Middle frontal gyrus (tissue), 1 donor: Measurements from ENCODE around the gene GBP5.
"Not testable (repeated sequence)": the region's sequence is repeated elsewhere in the genome, so short reads cannot be mapped to it uniquely, and the experiment has no call there.

ENCODE experiments used
- DNase-seq: peaks from one replicate; pipeline ENCODE4 v3.0.0-alpha.2; 2015; ENCODE audit warnings: low spot score; ENCODE audit errors: extremely low spot score

Gene GBP5

GRCh38 chr1:89280766-89281165 lies 8.1 kb upstream of the GBP5 start:
- no peak for DNase-seq

- DNase-seq = no peak
These were observed 6.4 kb upstream of the GBP5 start for GRCh38 chr1:89279011-89279466.

DNA sequence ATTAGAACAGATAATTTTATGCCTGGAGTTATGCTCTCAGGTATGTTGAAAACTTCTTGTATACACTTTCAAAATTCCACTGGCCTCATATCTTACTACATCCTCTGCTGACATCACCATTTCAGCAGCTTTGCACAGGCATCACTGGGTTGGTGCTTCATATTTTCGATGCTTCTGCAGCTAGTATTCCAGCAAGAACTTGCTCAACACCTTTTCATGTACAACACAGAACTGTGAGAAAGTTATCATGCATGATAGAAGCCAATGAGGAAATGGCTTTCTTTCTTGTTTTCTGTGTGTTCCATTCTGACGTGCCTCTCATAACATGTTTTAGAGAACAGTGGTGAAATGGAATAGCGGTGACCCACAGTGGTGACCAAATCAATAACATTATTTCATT lies 5.1 kb upstream of the GBP5 start:
- no peak for DNase-seq

- no peak for DNase-seq
These were observed 4.0 kb upstream of the GBP5 start for GRCh38 chr1:89276690-89277089.

DNA sequence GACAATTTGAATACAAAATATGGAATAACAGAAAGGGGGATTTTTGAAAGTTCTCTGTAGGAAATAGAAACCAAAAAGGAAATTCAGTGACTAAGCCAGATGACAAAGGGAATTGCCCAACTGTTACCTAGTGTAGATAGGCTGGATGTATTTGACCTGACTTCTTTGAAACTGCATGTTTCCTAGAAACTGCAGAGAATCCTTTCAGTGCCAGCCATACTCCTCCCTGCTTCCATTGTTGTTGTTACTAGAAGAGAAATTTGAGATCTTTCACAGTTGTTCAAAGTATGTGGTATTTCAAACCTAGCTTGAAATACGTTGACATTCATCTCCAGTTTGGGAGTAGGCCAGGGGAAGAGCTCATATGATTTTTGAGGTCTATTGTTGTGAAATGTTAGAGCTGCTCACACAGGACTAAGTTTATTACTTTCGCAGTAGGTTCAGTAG lies 1.8 kb upstream of the GBP5 start:
- no peak for DNase-seq

DNA sequence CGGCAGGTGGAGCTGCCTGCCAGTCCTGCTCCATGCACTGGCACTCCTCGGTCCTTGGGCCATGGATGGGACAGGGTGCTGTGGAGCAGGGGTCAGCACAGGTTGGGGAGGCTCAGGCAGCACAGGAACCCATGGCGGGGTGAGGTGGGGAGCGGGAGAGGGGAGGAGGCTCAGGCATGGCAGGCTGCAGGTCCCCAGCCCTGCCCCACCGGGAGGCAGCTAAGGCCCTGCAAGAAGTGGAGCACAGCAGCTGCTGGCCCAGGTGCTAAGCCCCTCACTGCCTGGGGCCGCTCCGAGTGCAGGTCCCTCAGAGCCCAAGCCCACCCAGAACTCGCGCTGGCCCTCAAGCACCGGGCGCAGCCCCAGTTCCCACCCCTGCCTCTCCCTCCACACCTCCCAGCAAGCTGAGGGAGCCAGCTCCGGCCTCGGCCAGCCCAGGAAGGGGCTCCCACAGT lies 691 bp upstream of the GBP5 start:
- DNase-seq = no peak

DNA sequence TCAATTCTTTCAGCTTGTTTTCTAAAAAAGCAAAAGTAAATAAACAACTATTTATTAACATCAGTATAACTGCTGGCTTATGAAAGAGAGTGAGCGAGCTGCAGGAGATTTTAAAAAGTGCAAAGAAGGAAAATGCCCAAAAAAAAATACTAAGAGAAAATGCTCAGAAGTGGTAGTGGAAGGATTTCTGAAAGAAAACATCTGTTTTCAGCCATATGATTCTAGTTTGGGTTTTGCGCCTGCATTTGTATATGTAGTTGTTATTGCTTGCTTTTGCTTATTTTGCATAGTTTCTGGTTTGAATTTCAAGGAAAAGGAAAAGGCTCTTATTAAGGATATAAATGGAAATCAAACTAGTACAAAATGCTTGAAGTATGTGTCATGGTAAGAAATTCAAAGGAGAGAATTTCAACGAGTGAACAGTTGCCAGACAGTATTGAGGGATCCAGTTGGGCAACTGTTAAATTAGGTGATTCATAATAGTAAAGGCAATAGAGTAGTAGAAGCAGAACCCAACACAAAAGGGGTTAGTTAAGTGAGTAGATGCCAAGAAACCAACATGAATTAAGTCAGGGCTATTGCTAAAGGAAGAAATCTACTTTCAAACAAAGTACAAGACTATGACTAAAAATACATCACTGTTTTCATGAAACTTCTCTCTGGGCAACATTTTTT lies 1.2 kb downstream of the GBP5 start:
- no peak for DNase-seq

- no peak for DNase-seq
These were observed 2.2 kb downstream of the GBP5 start for GRCh38 chr1:89270423-89270822.

DNA sequence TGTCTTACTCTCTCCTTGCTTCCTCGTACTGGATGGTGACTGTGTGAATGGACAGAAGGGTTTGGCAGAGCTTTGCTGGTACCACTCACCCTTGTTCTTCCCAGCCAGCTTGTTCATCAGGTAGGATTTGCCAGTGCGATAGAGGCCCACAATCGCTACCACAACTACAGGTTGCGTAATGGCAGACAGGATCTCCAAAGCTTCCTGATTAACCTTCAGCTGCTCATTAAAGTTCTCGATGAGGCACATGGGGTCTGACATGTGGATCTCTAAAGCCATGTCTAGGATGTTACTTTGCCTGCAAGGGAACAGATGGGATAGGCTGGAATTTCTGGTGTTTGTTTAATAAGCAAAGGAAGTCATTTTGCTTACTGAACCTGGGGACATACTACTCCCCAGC lies 3.4 kb downstream of the GBP5 start:
- no peak for DNase-seq

DNA sequence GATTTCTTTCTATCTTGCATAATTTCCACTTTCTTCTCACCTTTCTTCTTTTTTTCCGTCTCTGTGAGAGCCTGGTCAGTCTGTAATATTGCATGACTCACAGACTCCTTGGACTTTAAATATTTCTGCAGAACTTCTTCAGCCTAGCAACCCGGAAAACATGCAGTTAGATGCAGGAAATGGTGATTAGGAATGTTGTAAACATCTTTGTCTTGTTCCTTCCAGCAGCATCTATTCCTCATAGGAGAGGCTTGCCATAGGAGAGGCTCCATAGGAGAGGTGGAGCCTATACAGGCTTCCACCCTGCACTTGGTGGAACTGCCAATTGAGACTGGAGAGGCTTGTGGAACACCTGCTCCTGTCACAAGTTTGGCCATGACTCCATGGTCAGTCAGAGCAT lies 10.0 kb downstream of the GBP5 start:
- no peak for DNase-seq

DNA sequence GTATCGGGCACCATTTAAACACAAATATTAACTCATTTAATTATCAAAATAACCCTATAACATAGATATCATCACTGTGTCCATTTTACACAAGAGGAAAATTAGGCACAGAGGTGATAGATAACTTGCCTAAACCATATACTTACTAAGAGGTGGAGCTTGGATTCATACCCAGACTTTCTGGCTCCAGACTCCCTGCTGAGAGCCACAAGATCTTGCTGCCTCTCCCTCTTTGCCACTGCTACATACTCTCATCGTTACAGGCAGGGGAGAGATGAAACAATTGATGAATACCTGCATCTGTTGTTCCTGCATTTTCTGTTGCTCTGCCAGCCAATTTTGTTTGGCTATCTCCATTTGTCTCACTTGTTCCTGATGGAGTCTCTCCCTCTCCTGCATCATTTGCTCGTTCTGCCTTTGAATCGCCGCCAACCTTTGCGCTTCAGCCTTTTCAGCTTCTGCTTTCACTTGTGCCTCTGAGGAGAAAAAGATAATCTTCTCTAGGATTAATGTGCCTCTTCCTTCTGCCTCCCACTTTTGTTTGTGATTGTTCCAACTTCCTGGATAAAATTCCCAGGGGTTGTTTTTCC lies 10.6 kb downstream of the GBP5 start:
- no peak for DNase-seq

DNA sequence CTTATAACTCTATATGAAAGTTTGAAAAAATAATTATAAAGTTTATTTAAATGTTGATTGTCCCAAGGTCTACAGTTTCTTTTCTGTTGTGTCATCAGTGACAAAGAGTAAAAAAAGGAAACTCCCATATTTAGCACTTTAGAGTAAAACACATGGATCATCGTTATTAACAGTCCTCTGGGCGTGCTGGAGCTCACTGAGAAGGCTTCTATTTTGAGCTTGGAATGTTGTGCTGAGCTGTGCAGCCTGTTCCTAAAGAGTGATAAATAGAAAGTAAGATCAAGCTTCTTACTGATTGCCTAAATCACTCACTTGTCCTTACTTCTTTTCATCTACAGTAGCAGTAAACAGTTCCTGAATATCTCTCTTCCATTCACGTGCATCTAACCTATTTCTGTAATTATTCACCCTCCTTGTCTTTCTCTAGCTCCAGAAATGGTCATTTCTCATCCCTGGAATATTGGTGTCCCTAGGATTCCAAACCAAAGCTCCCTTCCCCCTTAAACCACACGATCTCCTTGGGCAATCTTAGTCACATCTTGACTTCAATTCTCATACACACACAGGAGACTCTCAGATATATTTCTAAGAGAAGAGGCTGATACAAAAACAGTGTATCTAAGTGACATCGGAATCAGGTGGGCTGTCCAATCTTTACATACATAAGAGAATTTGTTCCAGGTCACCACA lies 11.9 kb downstream of the GBP5 start:
- DNase-seq = no peak

DNA sequence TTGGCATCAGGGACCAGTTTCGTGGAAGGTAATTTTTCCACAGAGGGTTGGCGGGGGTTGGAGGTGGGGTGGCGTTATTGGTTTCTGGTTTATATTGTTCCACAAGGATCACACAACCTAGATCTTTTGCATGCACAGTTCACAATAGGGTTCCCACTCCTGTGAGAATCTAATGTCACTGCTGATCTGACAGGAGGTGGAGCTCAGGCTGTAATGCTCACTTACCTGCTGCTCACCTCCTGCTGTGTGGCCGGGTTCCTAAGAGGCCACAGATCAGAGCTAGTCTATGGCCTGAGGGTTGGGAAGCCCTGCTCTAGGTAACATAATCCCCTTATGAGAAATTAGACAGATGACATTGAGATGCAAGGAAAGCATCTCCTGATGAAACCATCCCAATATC lies 12.6 kb downstream of the GBP5 start:
- DNase-seq = no peak

DNA sequence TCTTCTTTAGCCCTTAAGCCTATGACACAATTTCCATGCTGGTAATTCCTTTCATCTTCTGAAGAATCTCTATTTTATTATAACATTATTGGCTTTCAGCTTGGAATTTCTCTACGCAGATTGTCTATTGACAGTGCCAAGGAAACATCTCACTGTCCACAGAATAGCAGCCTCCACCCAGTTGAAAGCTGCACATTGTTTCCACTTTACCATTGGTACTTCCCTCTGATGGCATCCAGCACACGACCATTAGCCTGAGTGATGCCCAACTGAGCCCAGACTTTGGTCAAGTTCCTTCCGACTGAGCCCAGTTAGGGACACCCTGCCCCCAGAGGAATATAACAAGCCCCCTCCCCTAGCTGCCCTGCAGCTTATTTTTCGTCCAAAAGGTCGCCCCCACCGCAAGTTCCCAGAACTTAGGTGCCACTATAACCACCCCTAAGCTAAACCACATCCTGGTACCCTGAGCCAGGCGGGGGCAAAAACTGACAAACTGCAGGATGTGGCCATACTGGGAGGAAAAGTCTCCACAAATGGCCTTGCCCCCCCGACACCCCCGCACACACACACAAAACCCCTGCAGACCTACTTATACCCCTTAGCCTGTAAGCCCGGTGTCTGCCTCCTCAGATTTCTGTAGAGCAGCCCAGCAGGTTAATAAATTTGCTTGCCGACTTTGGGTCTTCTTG lies 13.2 kb downstream of the GBP5 start:
- no peak for DNase-seq

DNA sequence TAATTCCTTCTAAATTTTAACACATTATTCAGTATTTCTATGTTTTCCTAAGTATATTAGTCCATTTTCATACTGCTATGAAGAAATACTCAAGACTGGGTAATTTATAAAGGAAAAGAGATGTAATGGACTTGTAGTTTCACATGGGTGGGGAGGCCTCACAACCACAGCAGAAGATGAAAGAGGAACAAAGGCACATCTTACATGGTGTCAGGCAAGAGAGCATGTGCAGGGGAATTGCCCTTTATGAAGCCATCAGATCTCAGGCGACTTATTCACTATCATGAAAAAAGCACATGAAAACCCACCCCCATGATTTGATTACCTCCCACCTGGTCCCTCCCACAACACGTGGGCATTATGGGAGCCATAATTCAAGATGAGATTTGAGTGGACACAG lies 15.6 kb downstream of the GBP5 start:
- no peak for DNase-seq

GRCh38 chr1:89255581-89255980 lies 17.1 kb downstream of the GBP5 start:
- not testable (repeated sequence) for DNase-seq

- no peak for DNase-seq
These were observed 17.9 kb downstream of the GBP5 start for GRCh38 chr1:89254658-89255287.

DNA sequence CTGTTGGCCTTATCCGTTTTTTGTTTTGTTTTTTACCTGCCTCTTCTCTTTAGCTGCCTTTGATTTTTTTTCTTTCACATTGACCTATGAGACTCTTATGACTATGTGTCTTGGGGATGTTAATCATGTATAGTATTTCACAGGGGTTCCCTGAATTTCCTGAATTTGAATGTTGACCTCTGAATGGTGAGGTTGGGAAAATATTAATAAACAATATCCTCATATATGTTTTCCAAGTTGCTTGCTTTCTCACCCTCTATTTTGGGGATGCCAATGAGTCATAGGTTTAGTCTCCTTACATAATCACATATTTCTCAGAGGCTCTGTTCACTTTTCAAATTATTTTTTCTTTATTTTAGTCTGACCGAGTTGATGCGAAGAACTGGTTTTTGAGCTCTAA lies 29.6 kb downstream of the GBP5 start:
- no peak for DNase-seq
